GM23338 (cell line): ENCODE data around the gene ANKRD53.

Source experiments
- EZH2 ChIP-seq: fragments of 200-600 bp; sonication (generic); IDR thresholded peaks from one replicate; pipeline ENCODE4 v1.8.0; 2017; ENCODE audit warnings: antibody characterized with exemption, mild to moderate bottlenecking, low read depth; ENCODE audit not compliant: unreplicated experiment
- EZH2phosphoT487 ChIP-seq: fragments of 200-600 bp; sonication (generic); IDR thresholded peaks from one replicate; pipeline ENCODE4 v1.8.1; 2018; ENCODE audit warnings: antibody characterized with exemption; ENCODE audit not compliant: unreplicated experiment
- JUNB ChIP-seq: IDR thresholded peaks from one replicate; pipeline ENCODE4 v1.6.1; 2016; ENCODE audit warnings: antibody characterized with exemption; ENCODE audit not compliant: unreplicated experiment
- NANOG ChIP-seq: IDR thresholded peaks from 2 replicates; pipeline ENCODE4 v1.6.1; 2016; ENCODE audit warnings: antibody characterized with exemption, borderline replicate concordance
- POLR2AphosphoS5 ChIP-seq: IDR thresholded peaks from 2 replicates; pipeline ENCODE4 v1.6.1; 2016; ENCODE audit warnings: antibody characterized with exemption, low read depth
- STAT1 ChIP-seq: IDR thresholded peaks from one replicate; pipeline ENCODE4 v1.6.1; 2016; ENCODE audit warnings: antibody characterized with exemption; ENCODE audit not compliant: unreplicated experiment
- TF ChIP-seq, protein P1 (sequence below), 2 experiments: fragments of 200-600 bp in 1 of 2; sonication (generic) in 1 of 2; conservative IDR thresholded peaks; 2 replicates each; pipeline versions ENCODE4 v1.5.1 to v1.6.1; 2016 to 2017; ENCODE audit warnings: antibody characterized with exemption in 2 of 2, low read depth in 2 of 2, mild to moderate bottlenecking in 2 of 2, moderate library complexity in 1 of 2
- TF ChIP-seq, protein P2 (sequence below): IDR thresholded peaks from one replicate; pipeline ENCODE4 v1.6.1; 2018; ENCODE audit warnings: antibody characterized with exemption; ENCODE audit not compliant: unreplicated experiment
- TF ChIP-seq, protein P3 (sequence below): fragments of 250-450 bp; sonication (Bioruptor Pico); IDR thresholded peaks from 2 replicates; pipeline ENCODE4 v1.5.0; 2020; ENCODE audit warnings: mild to moderate bottlenecking, moderate library complexity

DNA sequence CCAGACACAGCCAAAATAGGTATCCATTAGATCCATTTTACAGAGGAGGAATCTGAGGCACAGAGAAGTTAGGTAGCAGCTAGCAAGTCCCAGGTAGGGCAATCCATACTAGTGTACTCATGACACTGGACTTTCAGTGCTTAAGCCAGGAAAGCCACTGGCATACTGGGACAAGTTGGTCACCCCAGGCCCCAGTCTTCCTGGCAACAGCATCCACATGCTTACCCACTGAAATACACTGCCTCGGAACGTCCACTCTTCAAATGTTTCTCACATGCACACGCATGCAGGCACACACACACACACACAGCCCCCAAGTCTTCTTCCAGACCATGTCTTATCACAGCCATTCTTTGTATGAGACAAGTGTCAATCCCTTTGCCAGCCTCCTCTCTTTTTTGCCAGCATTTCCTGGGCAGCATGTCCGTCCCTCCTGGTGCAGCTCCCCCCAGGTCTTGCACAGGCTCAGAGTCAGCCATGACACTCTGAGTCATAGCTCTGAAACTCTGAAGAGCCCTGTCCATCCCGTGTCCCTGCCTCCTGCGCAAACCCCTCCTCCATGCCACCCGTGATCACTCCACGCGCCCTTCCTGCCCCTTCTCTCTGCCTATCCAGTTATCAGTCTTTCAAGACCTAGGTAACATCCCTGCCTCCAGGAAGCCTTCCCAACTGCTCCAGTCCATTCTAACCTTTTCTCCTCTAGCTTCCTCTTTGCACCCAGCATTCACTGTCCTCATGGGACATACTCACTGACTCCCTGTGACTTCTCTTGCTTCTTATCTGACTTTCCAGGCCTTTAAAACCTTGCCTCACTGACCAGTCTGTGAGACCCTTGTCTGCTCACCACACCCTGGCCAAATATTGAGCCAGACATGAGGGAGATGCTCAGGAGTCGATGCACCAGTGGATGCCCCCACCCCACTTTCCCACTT, 27.1 kb downstream of the ANKRD53 start:
- TF ChIP-seq, protein P1, sequence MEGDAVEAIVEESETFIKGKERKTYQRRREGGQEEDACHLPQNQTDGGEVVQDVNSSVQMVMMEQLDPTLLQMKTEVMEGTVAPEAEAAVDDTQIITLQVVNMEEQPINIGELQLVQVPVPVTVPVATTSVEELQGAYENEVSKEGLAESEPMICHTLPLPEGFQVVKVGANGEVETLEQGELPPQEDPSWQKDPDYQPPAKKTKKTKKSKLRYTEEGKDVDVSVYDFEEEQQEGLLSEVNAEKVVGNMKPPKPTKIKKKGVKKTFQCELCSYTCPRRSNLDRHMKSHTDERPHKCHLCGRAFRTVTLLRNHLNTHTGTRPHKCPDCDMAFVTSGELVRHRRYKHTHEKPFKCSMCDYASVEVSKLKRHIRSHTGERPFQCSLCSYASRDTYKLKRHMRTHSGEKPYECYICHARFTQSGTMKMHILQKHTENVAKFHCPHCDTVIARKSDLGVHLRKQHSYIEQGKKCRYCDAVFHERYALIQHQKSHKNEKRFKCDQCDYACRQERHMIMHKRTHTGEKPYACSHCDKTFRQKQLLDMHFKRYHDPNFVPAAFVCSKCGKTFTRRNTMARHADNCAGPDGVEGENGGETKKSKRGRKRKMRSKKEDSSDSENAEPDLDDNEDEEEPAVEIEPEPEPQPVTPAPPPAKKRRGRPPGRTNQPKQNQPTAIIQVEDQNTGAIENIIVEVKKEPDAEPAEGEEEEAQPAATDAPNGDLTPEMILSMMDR (conservative IDR thresholded peaks at IDR 0.05; ENCODE audit: low read depth in 2 of 2) = no peak
- no peak for TF ChIP-seq NANOG
- no peak for TF ChIP-seq EZH2phosphoT487
- TF ChIP-seq, protein P2, sequence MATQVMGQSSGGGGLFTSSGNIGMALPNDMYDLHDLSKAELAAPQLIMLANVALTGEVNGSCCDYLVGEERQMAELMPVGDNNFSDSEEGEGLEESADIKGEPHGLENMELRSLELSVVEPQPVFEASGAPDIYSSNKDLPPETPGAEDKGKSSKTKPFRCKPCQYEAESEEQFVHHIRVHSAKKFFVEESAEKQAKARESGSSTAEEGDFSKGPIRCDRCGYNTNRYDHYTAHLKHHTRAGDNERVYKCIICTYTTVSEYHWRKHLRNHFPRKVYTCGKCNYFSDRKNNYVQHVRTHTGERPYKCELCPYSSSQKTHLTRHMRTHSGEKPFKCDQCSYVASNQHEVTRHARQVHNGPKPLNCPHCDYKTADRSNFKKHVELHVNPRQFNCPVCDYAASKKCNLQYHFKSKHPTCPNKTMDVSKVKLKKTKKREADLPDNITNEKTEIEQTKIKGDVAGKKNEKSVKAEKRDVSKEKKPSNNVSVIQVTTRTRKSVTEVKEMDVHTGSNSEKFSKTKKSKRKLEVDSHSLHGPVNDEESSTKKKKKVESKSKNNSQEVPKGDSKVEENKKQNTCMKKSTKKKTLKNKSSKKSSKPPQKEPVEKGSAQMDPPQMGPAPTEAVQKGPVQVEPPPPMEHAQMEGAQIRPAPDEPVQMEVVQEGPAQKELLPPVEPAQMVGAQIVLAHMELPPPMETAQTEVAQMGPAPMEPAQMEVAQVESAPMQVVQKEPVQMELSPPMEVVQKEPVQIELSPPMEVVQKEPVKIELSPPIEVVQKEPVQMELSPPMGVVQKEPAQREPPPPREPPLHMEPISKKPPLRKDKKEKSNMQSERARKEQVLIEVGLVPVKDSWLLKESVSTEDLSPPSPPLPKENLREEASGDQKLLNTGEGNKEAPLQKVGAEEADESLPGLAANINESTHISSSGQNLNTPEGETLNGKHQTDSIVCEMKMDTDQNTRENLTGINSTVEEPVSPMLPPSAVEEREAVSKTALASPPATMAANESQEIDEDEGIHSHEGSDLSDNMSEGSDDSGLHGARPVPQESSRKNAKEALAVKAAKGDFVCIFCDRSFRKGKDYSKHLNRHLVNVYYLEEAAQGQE = no peak
- no peak for TF ChIP-seq STAT1
- no peak for TF ChIP-seq POLR2AphosphoS5
- TF ChIP-seq, protein P3, sequence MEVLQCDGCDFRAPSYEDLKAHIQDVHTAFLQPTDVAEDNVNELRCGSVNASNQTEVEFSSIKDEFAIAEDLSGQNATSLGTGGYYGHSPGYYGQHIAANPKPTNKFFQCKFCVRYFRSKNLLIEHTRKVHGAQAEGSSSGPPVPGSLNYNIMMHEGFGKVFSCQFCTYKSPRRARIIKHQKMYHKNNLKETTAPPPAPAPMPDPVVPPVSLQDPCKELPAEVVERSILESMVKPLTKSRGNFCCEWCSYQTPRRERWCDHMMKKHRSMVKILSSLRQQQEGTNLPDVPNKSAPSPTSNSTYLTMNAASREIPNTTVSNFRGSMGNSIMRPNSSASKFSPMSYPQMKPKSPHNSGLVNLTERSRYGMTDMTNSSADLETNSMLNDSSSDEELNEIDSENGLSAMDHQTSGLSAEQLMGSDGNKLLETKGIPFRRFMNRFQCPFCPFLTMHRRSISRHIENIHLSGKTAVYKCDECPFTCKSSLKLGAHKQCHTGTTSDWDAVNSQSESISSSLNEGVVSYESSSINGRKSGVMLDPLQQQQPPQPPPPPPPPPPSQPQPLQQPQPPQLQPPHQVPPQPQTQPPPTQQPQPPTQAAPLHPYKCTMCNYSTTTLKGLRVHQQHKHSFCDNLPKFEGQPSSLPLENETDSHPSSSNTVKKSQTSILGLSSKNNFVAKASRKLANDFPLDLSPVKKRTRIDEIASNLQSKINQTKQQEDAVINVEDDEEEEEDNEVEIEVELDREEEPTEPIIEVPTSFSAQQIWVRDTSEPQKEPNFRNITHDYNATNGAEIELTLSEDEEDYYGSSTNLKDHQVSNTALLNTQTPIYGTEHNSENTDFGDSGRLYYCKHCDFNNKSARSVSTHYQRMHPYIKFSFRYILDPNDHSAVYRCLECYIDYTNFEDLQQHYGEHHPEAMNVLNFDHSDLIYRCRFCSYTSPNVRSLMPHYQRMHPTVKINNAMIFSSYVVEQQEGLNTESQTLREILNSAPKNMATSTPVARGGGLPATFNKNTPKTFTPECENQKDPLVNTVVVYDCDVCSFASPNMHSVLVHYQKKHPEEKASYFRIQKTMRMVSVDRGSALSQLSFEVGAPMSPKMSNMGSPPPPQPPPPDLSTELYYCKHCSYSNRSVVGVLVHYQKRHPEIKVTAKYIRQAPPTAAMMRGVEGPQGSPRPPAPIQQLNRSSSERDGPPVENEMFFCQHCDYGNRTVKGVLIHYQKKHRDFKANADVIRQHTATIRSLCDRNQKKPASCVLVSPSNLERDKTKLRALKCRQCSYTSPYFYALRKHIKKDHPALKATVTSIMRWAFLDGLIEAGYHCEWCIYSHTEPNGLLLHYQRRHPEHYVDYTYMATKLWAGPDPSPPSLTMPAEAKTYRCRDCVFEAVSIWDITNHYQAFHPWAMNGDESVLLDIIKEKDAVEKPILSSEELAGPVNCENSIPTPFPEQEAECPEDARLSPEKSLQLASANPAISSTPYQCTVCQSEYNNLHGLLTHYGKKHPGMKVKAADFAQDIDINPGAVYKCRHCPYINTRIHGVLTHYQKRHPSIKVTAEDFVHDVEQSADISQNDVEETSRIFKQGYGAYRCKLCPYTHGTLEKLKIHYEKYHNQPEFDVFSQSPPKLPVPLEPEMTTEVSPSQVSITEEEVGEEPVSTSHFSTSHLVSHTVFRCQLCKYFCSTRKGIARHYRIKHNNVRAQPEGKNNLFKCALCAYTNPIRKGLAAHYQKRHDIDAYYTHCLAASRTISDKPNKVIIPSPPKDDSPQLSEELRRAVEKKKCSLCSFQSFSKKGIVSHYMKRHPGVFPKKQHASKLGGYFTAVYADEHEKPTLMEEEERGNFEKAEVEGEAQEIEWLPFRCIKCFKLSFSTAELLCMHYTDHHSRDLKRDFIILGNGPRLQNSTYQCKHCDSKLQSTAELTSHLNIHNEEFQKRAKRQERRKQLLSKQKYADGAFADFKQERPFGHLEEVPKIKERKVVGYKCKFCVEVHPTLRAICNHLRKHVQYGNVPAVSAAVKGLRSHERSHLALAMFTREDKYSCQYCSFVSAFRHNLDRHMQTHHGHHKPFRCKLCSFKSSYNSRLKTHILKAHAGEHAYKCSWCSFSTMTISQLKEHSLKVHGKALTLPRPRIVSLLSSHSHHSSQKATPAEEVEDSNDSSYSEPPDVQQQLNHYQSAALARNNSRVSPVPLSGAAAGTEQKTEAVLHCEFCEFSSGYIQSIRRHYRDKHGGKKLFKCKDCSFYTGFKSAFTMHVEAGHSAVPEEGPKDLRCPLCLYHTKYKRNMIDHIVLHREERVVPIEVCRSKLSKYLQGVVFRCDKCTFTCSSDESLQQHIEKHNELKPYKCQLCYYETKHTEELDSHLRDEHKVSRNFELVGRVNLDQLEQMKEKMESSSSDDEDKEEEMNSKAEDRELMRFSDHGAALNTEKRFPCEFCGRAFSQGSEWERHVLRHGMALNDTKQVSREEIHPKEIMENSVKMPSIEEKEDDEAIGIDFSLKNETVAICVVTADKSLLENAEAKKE (CRISPR knock-in tag) = no peak
- TF ChIP-seq EZH2 = no peak
- no peak for TF ChIP-seq JUNB
